ENCODE results near the gene GRK5.

GRK5 gene

DNA sequence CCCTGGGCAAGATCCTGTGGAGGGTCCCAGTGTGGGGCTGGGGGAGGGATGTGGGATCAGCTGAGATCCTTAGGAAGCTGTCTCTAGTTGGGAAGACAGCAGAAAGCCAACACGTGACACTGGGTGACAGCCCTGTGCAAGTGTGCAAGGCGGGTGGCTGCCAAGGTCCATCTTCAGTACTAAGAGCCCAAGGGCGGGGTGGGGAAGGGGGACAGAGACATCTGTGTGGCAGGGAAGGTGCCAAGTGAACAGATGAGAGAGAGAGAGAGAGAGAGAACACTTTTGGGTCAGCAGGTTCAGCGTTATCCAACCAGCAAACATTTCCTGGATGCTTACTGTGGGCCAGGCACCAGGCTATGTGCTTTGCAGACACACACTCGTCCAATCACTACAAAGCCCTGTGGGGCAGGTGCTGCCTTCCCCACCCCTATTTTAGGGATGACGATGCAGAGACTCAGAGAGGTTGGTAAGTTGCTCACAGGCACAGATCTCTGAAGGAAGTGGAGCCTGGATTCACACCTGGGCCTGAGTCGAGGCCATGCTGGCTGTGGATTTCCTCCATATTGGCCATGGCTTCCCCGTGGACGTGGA, 135.7 kb downstream of the GRK5 start:
- 90 to 95% methylated on average over 7 to 8 of the region's 9 CpGs for WGBS, 2 experiments (ENCODE audit: insufficient coverage in 2 of 2)
- Histone ChIP-seq H3K9me3 (ENCODE audit: control insufficient read depth, low read length) (no peaks in the 10 kb centered on the region), H3K4me1 (ENCODE audit: control insufficient read depth, insufficient read depth, low read length, poor library complexity, severe bottlenecking) (peaks cover 18% of the 10 kb centered on the region), H3K4me3 (ENCODE audit: extremely low read depth, insufficient read depth, low read length, poor library complexity, severe bottlenecking) (no peak overlapping the region), H3K36me3 (ENCODE audit: control insufficient read depth, insufficient read depth, low read length) (no peaks in the 10 kb centered on the region), H3K27ac (ENCODE audit: low read depth, low read length, severe bottlenecking) (no peak overlapping the region)

DNA sequence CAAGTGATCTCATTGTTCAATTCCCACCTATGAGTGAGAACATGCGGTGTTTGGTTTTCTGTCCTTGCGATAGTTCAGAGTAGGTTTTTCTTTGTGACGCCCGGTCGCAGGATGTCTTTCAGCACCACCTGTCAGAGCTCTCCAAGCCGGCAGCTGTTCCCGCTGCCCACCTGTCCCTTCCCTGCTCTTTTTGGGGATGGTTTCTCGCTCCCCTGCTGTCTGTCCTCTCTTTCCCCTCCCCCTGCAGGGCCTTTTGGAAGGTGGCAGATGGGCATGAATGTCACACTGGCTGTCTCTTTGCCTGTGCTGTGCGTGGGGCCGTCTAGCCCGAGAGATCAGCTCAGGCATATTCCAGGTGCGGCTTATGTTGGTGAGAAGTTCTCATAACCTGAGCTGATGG, 137.0 kb downstream of the GRK5 start:
- WGBS, 2 experiments (ENCODE audit: insufficient coverage in 2 of 2) = 93 to 94% methylated on average over 10 to 11 of the region's 12 CpGs

DNA sequence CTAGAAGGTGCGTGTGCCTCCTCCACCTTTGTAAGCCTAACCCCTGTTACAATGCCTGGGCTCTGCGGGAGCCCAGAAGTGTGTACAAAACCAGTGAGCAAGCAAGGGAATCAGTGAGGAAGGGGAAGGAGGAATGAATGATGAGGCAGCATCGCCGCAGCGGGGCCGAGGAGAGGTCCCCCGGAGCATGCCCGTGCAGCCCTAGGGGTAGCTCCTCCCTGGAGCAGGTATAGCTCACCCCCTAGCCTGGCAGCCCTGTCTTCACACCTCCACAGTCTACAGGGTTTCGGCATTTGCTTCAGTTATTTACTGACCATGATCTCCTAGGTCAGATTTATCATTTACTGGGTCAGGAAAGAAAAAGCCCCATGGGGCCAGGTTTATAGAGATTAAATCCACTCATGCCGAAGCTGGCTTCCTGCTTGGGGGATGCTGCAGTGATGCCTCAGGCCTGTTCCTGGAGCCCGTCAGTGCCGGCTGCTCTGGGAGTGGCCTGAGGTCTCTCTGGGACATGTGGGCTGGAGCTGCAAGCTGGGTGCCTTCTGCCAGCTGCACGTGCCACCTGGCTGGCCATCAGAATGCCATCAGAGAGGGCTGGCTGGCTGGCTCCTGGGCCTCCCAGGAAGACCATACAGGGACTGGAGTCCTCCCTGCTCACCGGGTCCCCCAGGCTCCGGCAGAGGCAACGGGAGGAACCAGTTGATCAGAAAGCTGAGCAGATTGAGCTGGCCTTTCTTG, 138.9 kb downstream of the GRK5 start:
- 75 to 87% methylated on average over 12 to 15 of the region's 16 CpGs for whole genome bisulfite sequencing, 2 experiments (ENCODE audit: insufficient coverage in 2 of 2)
- Histone ChIP-seq H3K9me3 (ENCODE audit: control insufficient read depth, low read length) (peaks cover 6% of the 10 kb centered on the region), H3K36me3 (ENCODE audit: control insufficient read depth, insufficient read depth, low read length) (no peaks in the 10 kb centered on the region)

More for the DNA sequence above, 137.0 kb downstream of the GRK5 start:
- Histone ChIP-seq H3K9me3 (ENCODE audit: control insufficient read depth, low read length) (no peaks in the 10 kb centered on the region), H3K4me1 (ENCODE audit: control insufficient read depth, insufficient read depth, low read length, poor library complexity, severe bottlenecking) (peaks cover 8% of the 10 kb centered on the region), H3K4me3 (ENCODE audit: extremely low read depth, insufficient read depth, low read length, poor library complexity, severe bottlenecking) (no peak overlapping the region), H3K27ac (ENCODE audit: low read depth, low read length, severe bottlenecking) (no peak overlapping the region), H3K36me3 (ENCODE audit: control insufficient read depth, insufficient read depth, low read length) (no peaks in the 10 kb centered on the region)

DNA sequence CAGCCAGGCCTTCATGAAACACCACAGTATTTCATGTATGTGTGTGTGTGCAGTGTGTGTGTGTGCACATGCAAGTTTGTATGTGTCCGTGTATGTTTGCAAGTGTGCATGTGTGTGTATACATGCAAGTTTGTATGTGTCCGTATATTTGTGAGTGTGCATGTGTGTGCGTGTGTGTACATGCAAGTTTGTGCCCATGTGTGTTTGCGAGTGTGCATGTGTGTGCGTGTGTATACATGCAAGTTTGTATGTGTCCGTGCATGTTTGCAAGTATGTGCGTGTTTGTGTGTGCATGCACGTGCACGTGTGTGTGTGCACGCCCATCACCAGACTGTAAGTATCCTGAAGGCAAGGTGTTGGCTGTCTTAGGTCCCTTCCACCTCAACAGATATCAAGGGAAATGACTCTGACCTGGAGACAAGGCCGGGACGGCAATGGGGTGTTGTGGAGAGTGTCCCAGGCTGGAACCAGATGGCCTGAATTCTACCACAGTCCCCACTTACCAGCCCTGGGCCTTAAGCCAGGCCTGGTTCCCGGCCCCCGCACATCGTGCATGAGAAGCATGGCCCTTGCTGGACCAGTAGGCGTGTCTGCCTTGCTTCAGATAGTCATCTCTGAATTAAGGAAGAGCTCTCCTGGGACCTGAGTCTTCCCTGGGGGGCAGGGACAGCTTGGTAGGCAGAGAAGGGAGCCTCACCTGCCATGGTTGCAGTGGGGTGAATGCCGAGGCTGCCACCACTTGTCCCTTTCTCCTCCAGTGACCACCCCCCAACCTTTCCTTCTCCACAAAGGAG, 140.0 kb downstream of the GRK5 start:
- Histone ChIP-seq H3K4me1 (ENCODE audit: control insufficient read depth, insufficient read depth, low read length, poor library complexity, severe bottlenecking) (no peaks in the 10 kb centered on the region), H3K9me3 (ENCODE audit: control insufficient read depth, low read length) (peaks cover 12% of the 10 kb centered on the region), H3K27ac (ENCODE audit: low read depth, low read length, severe bottlenecking) (no peak overlapping the region), H3K4me3 (ENCODE audit: extremely low read depth, insufficient read depth, low read length, poor library complexity, severe bottlenecking) (no peak overlapping the region), H3K36me3 (ENCODE audit: control insufficient read depth, insufficient read depth, low read length) (no peaks in the 10 kb centered on the region)
- WGBS, 2 experiments (ENCODE audit: insufficient coverage in 2 of 2) = 93 to 98% methylated on average over 10 to 15 of the region's 17 CpGs

More for the DNA sequence above, 138.9 kb downstream of the GRK5 start:
- H3K4me1 ChIP-seq (ENCODE audit: control insufficient read depth, insufficient read depth, low read length, poor library complexity, severe bottlenecking) = peaks cover 8% of the 10 kb centered on the region
- no peak overlapping the region for H3K27ac ChIP-seq (ENCODE audit: low read depth, low read length, severe bottlenecking)
- no peak overlapping the region for H3K4me3 ChIP-seq (ENCODE audit: extremely low read depth, insufficient read depth, low read length, poor library complexity, severe bottlenecking)

DNA sequence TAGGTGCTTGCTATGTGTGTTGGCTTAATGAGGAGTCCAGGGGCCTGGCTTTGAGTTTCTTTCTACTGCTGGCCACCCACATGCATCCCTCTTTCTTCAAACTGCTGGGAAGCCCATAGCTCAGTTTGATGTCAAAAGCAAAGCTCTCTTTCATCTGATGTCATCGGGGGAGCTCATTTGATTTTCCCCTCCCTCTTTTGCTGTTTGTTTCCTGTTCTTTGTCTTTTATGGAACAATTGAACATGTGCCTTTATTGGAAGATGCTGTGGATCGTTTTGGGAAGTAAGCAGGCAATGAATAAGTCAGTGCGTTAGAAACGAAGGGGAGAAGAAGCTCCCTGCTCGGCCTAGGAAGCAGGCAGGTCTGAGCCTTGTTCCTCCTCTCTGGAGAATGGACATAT, 140.7 kb downstream of the GRK5 start:
- WGBS, 2 experiments (ENCODE audit: insufficient coverage in 2 of 2) = 97 to 98% methylated on average over 4 to 5 of the region's 5 CpGs
- Histone ChIP-seq H3K4me3 (ENCODE audit: extremely low read depth, insufficient read depth, low read length, poor library complexity, severe bottlenecking) (no peak overlapping the region), H3K9me3 (ENCODE audit: control insufficient read depth, low read length) (peaks cover 12% of the 10 kb centered on the region), H3K36me3 (ENCODE audit: control insufficient read depth, insufficient read depth, low read length) (no peaks in the 10 kb centered on the region), H3K27ac (ENCODE audit: low read depth, low read length, severe bottlenecking) (no peak overlapping the region), H3K4me1 (ENCODE audit: control insufficient read depth, insufficient read depth, low read length, poor library complexity, severe bottlenecking) (no peaks in the 10 kb centered on the region)

DNA sequence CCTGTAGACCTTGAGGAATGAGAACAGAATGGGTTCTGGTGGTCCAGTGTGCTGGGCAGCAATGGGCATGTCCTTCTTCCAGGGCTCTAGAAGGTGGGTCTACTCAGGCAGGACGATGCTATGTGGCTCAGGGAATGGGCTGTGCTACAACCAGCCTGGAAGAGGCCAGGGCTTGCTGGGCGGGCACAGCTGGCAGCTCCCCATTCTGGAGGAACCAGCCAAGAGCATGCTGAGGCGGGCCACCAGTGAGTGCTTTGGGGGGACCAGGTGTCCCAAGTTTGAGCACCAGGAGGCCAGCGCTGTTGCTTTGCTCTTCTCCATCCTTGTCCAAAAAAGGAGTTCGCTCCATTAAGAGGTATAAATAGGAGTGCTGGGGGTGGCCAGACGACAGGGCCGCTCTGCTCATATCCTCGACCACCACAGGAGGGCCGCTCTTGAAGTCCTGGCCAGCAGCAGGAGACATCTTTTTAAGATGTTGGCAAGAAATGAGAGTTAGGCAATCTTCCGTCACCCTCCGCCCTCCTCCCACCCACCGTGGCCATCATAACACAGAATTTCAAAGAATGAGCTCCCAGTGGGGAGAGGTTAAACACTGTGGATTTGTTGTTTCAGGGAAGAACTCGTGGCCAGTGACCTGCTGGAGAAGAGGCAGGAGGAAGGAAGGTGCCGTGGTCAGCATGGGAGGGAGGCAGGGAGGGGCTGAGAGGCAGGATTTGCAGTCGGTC, 141.3 kb downstream of the GRK5 start:
- Histone ChIP-seq H3K9me3 (ENCODE audit: control insufficient read depth, low read length) (peaks cover 12% of the 10 kb centered on the region), H3K4me1 (ENCODE audit: control insufficient read depth, insufficient read depth, low read length, poor library complexity, severe bottlenecking) (no peaks in the 10 kb centered on the region), H3K4me3 (ENCODE audit: extremely low read depth, insufficient read depth, low read length, poor library complexity, severe bottlenecking) (no peak overlapping the region), H3K36me3 (ENCODE audit: control insufficient read depth, insufficient read depth, low read length) (no peaks in the 10 kb centered on the region), H3K27ac (ENCODE audit: low read depth, low read length, severe bottlenecking) (no peak overlapping the region)
- 79 to 83% methylated on average over 10 of the region's 15 CpGs for WGBS, 2 experiments (ENCODE audit: insufficient coverage in 2 of 2)

DNA sequence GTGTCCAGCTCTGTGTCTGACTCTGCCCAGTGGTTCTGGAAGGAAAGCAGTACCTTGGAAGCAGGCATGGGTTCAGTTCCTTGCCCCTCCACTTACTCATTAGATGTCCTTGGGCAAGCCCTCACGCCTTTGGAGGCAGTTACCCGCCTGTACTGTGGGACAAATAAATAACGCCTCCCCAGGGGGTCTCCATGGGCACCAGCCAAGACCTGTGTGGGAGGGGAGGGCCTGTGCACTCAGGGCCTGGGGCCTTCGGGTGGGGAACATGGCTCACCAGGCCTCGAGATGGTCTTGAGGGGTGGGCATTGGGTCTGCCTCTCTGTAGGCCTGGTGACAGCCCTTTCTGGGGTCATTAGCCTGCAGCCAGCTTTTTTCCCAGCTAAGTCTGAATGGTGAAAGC, 142.0 kb downstream of the GRK5 start:
- no peak overlapping the region for H3K27ac ChIP-seq (ENCODE audit: low read depth, low read length, severe bottlenecking)
- H3K36me3 ChIP-seq (ENCODE audit: control insufficient read depth, insufficient read depth, low read length) = no peaks in the 10 kb centered on the region
- H3K9me3 ChIP-seq (ENCODE audit: control insufficient read depth, low read length) = peaks cover 12% of the 10 kb centered on the region
- no peaks in the 10 kb centered on the region for H3K4me1 ChIP-seq (ENCODE audit: control insufficient read depth, insufficient read depth, low read length, poor library complexity, severe bottlenecking)
- WGBS, 2 experiments (ENCODE audit: insufficient coverage in 2 of 2) = 89% methylated on average over 4 of the region's 5 CpGs; no CpG with 5 or more reads in 1 of the 2 experiments
- H3K4me3 ChIP-seq (ENCODE audit: extremely low read depth, insufficient read depth, low read length, poor library complexity, severe bottlenecking) = no peak overlapping the region

DNA sequence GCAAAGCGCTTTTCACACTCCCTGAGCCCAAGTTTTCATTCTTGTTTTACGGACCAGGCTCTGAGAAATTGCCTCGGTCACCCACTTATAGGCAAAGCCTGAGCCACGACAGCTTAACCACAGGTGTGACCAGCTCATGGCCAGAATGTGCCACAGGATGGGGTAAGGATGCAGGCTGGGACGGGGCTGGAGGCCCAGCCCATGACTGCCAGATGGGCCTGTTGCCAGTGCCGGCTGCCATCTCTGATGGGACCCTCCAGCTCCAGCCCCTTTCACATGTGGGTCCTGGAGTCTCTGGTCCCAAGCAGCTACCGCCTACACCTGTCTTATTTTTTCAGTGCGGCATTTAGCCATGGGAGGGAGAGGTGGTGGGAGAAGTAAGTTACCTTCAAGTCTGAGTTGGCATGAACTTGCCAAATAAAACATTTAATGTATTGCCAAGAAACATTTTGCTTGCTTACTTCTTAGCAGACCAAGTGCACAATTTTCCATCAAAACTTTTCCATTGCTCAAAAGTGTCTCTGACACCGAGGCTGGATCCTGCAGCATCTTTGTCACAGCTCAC, 142.6 kb downstream of the GRK5 start:
- Histone ChIP-seq H3K4me3 (ENCODE audit: extremely low read depth, insufficient read depth, low read length, poor library complexity, severe bottlenecking) (no peak overlapping the region), H3K9me3 (ENCODE audit: control insufficient read depth, low read length) (peaks cover 12% of the 10 kb centered on the region), H3K4me1 (ENCODE audit: control insufficient read depth, insufficient read depth, low read length, poor library complexity, severe bottlenecking) (no peaks in the 10 kb centered on the region), H3K27ac (ENCODE audit: low read depth, low read length, severe bottlenecking) (no peak overlapping the region), H3K36me3 (ENCODE audit: control insufficient read depth, insufficient read depth, low read length) (no peaks in the 10 kb centered on the region)
- WGBS, 2 experiments (ENCODE audit: insufficient coverage in 2 of 2) = 95 to 98% methylated on average over 6 to 7 of the region's 9 CpGs

DNA sequence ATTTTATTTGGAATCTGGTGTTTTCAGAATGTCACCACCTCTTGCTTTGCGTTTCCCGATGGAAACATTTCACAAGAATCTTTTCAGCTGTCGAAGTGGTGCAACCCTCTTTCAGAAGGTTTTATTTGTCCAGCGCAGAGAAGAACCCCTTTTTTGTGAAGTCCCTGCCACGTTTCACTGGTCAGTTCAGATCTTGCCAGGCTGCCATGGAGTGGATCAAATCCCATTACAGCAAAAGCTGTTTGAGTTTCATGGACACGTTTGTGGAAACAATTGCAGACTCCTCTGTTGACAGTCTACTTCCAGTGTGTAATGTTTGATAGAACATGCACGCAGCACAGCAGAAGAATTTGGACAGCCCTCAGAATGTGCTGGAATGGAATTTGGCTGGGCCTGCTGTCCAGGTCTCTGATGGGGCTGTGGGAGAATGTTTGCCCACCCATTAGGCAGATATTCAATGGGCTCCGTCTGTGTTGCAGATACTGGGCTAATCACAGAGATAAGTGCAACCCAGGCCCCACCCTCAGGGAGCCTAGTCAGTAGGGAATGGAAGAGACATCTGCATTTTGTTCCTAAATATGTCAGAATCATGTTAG, 143.2 kb downstream of the GRK5 start:
- Histone ChIP-seq H3K4me1 (ENCODE audit: control insufficient read depth, insufficient read depth, low read length, poor library complexity, severe bottlenecking) (no peaks in the 10 kb centered on the region), H3K4me3 (ENCODE audit: extremely low read depth, insufficient read depth, low read length, poor library complexity, severe bottlenecking) (no peak overlapping the region)
- WGBS, 2 experiments (ENCODE audit: insufficient coverage in 2 of 2) = 90 to 96% methylated on average over 8 of the region's 8 CpGs

DNA sequence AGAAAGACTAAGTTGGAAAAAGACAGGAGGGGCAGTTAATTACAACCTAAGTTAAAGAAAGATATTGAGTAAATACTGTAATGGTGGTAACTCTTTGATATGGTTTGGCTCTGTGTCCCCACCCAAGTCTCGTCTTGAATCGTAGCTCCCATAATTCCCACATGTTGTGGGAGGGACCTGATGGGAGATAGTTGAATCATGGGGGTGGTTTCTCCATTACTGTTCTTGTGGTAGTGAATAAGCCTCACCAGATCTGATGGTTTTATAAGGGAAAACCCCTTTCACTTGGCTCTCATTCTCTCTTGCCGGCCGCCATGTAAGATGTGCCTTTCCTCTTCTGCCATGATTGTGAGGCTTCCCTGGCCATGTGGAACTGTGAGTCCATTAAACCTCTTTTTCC, 143.8 kb downstream of the GRK5 start:
- Histone ChIP-seq H3K36me3 (ENCODE audit: control insufficient read depth, insufficient read depth, low read length) (no peaks in the 10 kb centered on the region), H3K4me1 (ENCODE audit: control insufficient read depth, insufficient read depth, low read length, poor library complexity, severe bottlenecking) (no peaks in the 10 kb centered on the region), H3K4me3 (ENCODE audit: extremely low read depth, insufficient read depth, low read length, poor library complexity, severe bottlenecking) (no peak overlapping the region), H3K9me3 (ENCODE audit: control insufficient read depth, low read length) (peaks cover 17% of the 10 kb centered on the region), H3K27ac (ENCODE audit: low read depth, low read length, severe bottlenecking) (no peak overlapping the region)
- 93% methylated on average over 4 of the region's 4 CpGs; no CpG with 5 or more reads in 1 of the 2 experiments for WGBS, 2 experiments (ENCODE audit: insufficient coverage in 2 of 2)

More for the DNA sequence above, 143.2 kb downstream of the GRK5 start:
- Histone ChIP-seq H3K36me3 (ENCODE audit: control insufficient read depth, insufficient read depth, low read length) (no peaks in the 10 kb centered on the region), H3K9me3 (ENCODE audit: control insufficient read depth, low read length) (peaks cover 12% of the 10 kb centered on the region), H3K27ac (ENCODE audit: low read depth, low read length, severe bottlenecking) (no peak overlapping the region)

All from mesodermal cell (in vitro differentiated cells).